T-helper 1 cell treated with Interleukin-12 subunit alpha and Interleukin-12 subunit beta and Interleukin-4 antibody, amounts not matched to agents 30 μg/mL and 1 μg/mL, for 36 hours (primary cell): ENCODE measurements around the gene NUP50.

ENCODE experiments used
- H3K27ac Mint-ChIP-seq: one replicate; pipeline ENCODE4 v1.8.0; 2021; ENCODE audit warnings: mild to moderate bottlenecking, mixed read lengths
- H3K27me3 Mint-ChIP-seq: one replicate; pipeline ENCODE4 v1.8.0; 2021; ENCODE audit warnings: low read depth, mixed read lengths
- H3K36me3 Mint-ChIP-seq: one replicate; pipeline ENCODE4 v1.8.0; 2021; ENCODE audit warnings: low read depth, mixed read lengths
- H3K4me1 Mint-ChIP-seq: one replicate; pipeline ENCODE4 v1.8.0; 2021; ENCODE audit warnings: low read depth, mixed read lengths
- H3K4me3 Mint-ChIP-seq: one replicate; pipeline ENCODE4 v1.8.0; 2021; ENCODE audit warnings: mild to moderate bottlenecking, moderate library complexity, mixed read lengths
- H3K9me3 Mint-ChIP-seq: one replicate; pipeline ENCODE4 v1.8.0; 2021; ENCODE audit warnings: mixed read lengths

The NUP50 gene

DNA sequence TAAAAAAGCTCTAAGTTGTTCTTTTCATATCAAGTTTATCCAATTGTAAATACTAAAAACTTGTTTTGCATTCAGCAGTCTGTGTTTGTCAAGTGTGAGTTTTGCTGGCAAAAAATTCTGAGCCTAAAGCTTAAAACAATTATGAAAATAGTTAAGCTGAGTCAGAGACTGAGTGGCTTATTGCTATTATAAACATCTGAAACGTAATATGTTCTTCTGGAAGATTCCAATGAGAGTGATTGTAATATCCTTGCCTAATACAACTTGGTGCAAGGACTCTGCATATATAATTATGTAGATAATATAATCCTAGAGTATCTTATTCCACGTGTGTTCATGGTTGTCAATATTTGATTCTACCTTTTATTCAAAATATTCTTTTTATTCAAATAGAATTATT, 14.1 kb upstream of the NUP50 start:
- H3K27ac Mint-ChIP-seq: no peak overlapping the region
- no peaks in the 10 kb centered on the region for H3K4me1 Mint-ChIP-seq
- no peaks in the 10 kb centered on the region for H3K27me3 Mint-ChIP-seq
- H3K4me3 Mint-ChIP-seq: no peak overlapping the region
- no peaks in the 10 kb centered on the region for H3K9me3 Mint-ChIP-seq
- H3K36me3 Mint-ChIP-seq: peaks cover 10% of the 10 kb centered on the region

DNA sequence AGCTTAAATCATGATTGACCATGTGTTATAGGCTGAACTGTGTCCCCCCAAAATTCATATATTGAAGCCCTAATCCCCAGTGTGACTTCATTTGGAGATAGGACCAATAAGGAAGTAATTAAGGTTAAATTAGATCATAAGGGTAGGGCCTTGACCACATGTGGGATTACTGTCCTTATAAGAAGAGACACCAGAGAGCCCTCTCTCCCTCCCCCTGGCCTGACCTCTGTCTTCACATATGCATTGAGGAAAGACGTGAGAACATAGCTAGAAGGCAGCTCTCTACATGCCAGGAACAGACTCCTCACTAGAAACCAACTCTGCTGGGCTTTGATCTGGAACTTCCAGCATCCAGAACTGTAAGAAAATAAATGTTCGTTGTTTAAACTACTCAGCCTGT, 13.6 kb upstream of the NUP50 start:
- H3K9me3 Mint-ChIP-seq: no peaks in the 10 kb centered on the region
- H3K4me3 Mint-ChIP-seq: no peak overlapping the region
- no peaks in the 10 kb centered on the region for H3K4me1 Mint-ChIP-seq
- H3K27ac Mint-ChIP-seq: no peak overlapping the region
- peaks cover 10% of the 10 kb centered on the region for H3K36me3 Mint-ChIP-seq
- H3K27me3 Mint-ChIP-seq: no peaks in the 10 kb centered on the region

DNA sequence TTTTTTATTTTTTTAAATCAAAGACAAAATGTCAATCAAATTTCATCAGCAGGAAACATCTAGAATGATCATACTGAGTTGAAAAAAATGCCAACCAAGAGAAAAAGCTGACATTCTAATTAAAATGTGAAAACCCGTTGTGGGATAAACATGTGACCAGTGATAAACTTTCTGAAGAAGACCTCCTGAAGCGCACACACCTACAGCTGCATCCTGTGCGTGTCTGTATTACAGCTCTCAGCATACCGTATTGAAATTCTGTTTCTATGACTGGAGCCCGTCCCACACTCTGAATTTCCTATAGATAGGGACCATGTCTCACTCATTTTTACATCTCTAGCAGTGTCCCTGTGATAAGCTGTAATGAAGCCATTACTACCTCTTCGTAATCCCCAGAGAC, 12.2 kb upstream of the NUP50 start:
- H3K27ac Mint-ChIP-seq: no peak overlapping the region
- peaks cover 10% of the 10 kb centered on the region for H3K36me3 Mint-ChIP-seq
- no peaks in the 10 kb centered on the region for H3K27me3 Mint-ChIP-seq
- H3K4me1 Mint-ChIP-seq: no peaks in the 10 kb centered on the region
- no peaks in the 10 kb centered on the region for H3K9me3 Mint-ChIP-seq
- H3K4me3 Mint-ChIP-seq: no peak overlapping the region

DNA sequence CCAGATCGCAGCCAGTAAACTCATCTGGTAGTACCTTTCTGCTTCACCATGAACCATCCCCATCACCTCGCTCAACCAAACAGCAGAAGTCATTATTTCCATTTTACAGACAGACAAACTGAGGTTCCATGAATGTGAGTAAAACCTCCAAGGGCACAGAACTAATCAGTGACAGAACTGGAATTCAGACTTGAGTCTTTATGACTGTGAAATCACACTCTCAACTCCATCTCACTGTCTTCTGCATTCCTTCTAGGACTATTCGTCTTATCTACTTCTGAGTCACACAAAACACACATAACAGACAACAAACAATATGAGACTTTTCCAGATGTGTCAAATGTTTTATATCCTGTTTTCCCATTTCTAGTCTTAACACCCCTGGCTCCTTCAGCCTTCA, 9.3 kb upstream of the NUP50 start:
- no peaks in the 10 kb centered on the region for H3K4me1 Mint-ChIP-seq
- no peaks in the 10 kb centered on the region for H3K9me3 Mint-ChIP-seq
- H3K27me3 Mint-ChIP-seq: no peaks in the 10 kb centered on the region
- H3K36me3 Mint-ChIP-seq: peaks cover 12% of the 10 kb centered on the region
- no peak overlapping the region for H3K4me3 Mint-ChIP-seq
- H3K27ac Mint-ChIP-seq: no peak overlapping the region

DNA sequence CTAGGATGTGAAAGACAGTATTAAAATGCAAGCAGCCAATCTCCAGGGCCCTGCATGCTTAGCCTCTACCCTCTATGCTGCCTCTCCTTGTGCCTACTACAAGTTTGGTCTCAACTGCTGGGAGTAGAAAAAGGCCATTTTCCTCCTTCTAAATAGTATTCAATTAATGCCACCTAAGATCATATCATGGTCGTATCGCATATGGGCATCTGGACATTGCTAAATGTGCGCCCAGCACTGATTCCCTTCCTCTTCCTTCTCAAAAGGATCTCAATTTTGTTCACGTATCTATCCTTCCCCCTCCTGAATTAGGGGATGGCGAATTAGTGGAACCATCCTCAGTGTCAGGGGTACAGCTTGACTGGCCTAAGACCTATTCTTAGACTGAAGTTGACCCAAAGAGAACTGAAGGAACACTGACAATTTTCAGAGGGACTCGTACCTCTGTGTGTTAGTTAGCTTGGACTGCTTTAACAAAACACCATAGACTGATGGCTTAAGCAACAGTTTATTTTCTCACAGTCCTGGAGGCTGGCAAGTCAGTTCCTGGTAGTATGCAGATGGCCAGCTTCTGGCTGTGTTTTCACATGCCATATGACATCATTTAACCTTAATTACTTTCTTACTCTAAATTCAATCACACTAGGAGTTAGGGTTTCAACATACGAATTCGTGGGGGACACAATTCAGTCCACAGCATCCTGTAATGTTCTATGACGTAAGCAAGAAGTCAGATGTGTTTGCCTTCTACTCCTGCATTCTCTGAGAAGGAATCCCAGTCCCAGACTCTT, 8.5 kb upstream of the NUP50 start:
- no peaks in the 10 kb centered on the region for H3K9me3 Mint-ChIP-seq
- peaks cover 12% of the 10 kb centered on the region for H3K36me3 Mint-ChIP-seq
- peaks cover 8% of the 10 kb centered on the region for H3K4me1 Mint-ChIP-seq
- no peak overlapping the region for H3K4me3 Mint-ChIP-seq
- H3K27ac Mint-ChIP-seq: no peak overlapping the region
- H3K27me3 Mint-ChIP-seq: no peaks in the 10 kb centered on the region

DNA sequence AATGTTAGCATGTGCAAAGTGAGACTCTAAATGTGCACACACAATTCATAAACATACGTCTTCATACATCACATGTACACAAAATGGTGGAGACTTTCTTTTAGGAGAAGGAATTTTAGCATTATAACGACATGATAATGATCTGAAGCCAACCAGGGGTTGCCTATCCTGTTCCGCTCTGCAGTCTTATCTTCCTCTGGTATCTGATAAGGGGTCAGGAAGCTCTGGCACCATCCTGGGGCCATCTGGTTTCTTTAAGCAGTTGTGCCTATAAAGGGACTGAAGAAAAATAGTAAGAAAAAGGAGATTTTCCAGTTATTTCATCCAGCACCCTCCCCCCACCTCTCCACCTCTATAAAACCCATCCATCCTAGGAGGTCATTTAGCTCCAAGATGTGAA, 5.8 kb upstream of the NUP50 start:
- H3K36me3 Mint-ChIP-seq: peaks cover 14% of the 10 kb centered on the region
- H3K4me1 Mint-ChIP-seq: peaks cover 22% of the 10 kb centered on the region
- no peak overlapping the region for H3K27ac Mint-ChIP-seq
- no peak overlapping the region for H3K4me3 Mint-ChIP-seq
- H3K9me3 Mint-ChIP-seq: no peaks in the 10 kb centered on the region
- no peaks in the 10 kb centered on the region for H3K27me3 Mint-ChIP-seq

DNA sequence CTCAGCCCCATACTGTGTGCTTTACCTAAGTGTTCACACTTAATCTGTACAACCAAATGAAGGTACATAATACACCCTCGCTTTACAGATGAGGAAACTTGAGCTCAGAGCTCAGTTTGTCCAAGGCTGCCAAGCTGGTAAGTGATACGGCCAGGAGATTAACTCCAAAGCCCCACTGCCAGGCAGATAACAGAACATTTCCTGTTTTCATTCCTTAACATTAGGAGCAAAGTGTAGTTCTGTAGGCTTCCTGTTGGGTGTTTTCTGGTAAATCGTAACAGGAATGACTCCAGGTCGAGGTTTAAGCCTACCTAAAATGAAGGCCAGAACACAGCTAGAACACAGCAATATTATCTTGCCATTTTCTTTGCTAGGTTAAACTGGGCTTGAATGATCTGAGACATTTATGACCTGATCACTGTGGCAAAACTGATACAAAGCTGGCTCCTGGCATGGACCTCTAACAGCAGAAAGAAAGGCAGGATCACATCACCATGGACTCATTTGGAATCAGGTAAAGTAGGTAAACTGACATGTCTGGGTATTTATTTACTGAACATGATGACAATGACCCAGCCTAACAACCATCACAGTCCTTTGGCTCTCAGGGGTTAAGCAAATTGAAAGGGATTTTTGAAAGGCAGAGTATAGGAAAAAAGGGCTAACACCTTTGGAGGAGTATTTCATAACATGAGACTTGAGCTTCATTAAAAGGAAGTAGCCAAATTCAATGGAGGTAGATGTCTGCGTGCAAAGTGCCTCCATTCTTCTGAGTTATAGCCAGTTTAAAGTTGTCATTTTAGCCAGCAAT, 3.9 kb upstream of the NUP50 start:
- peaks cover 15% of the 10 kb centered on the region for H3K36me3 Mint-ChIP-seq
- H3K4me1 Mint-ChIP-seq: peaks cover 24% of the 10 kb centered on the region
- no peaks in the 10 kb centered on the region for H3K9me3 Mint-ChIP-seq
- H3K27ac Mint-ChIP-seq: no peak overlapping the region
- H3K4me3 Mint-ChIP-seq: peak overlapping the region; percentile 32
- H3K27me3 Mint-ChIP-seq: no peaks in the 10 kb centered on the region

DNA sequence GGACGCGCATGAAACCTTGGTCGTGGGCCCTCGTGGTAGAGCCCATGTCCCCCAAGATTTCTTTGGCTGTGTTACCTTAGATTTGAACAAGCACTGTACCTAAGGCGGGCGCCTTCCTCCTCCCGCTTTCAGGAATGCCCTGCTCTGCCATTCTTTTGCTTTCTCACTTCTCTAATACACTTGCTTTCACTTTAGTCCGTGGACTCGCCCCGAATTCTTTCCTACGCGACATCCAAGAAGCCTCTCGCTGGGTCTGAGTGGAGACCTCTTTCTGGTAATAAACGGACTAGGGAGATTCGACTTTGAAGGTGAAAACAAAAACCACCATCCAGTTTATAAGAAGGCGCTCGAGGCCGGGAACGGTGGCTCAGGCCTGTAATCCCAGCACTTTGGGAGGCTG, 1.2 kb upstream of the NUP50 start:
- Mint-ChIP-seq H3K27ac (peak overlapping the region; percentile 58), H3K9me3 (no peaks in the 10 kb centered on the region), H3K27me3 (no peaks in the 10 kb centered on the region), H3K4me3 (peak overlapping the region; percentile 89), H3K4me1 (peaks cover 43% of the 10 kb centered on the region), H3K36me3 (peaks cover 23% of the 10 kb centered on the region)

DNA sequence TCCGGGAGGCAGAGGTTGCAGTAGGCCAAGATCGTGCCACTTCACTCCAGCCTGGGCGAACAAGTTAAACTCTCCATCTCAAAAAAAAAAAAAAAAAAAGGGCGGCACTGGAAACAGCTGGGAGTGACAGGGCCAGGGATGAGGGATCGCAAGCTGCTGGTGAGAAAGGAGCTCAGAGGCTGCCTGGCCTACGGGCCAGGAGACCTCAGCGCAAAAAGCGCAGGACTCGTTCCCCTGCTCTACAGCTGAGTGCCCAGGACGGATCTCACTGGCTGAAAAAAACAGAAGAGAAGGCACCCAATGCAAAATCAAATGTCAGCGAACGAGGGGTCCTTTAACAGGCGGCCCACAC, 650 bp upstream of the NUP50 start:
- Mint-ChIP-seq H3K36me3 (peaks cover 23% of the 10 kb centered on the region), H3K27ac (peak overlapping the region; percentile 91), H3K4me1 (peaks cover 44% of the 10 kb centered on the region)

DNA sequence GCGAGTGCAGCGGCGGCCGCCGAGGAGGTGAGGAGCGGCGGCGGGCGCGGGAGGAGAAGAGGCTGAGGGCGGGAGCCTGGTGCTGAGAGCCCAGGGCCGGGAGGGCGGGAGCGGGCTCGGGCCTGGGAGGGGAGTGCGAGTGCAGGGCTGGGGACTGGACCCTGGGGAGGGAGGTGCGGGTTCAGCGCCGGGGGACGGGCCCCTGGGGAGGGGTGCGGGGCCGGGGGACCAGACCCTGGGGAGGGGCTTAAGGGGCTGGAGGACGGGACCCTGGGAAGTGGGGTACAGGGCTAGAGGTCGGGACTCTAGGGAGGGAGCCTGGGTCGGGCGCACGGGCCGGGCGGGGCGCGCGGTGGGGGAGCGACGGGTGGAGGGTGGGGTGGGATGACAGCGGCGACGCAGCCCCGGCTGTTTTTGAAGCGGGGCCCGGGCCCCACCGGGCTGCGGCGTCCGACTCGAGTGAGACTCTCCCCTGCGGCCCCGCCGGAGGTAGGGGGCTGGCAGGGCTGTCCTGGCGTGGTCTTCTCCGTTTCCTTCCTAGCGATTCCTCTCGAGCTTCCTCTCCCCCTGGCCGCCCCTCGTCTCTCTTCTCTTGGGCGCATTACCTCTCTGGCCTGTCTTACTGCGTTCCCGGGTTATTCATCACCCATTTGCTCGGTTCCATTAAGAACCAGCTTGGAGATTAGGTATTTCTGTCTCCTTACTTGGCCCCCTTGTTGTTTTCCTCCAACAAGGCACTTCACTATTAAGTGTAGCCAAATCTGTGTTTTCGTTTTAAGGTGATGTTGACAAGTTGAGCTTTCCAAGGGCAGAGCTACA, 754 bp downstream of the NUP50 start:
- peak overlapping the region; percentile 95 for H3K27ac Mint-ChIP-seq
- H3K4me1 Mint-ChIP-seq: peaks cover 52% of the 10 kb centered on the region
- H3K4me3 Mint-ChIP-seq: peak overlapping the region; percentile 99
- no peaks in the 10 kb centered on the region for H3K9me3 Mint-ChIP-seq
- H3K36me3 Mint-ChIP-seq: peaks cover 34% of the 10 kb centered on the region
- H3K27me3 Mint-ChIP-seq: no peaks in the 10 kb centered on the region

More for the DNA sequence above, 650 bp upstream of the NUP50 start:
- no peaks in the 10 kb centered on the region for H3K9me3 Mint-ChIP-seq
- H3K27me3 Mint-ChIP-seq: no peaks in the 10 kb centered on the region
- peak overlapping the region; percentile 89 for H3K4me3 Mint-ChIP-seq

DNA sequence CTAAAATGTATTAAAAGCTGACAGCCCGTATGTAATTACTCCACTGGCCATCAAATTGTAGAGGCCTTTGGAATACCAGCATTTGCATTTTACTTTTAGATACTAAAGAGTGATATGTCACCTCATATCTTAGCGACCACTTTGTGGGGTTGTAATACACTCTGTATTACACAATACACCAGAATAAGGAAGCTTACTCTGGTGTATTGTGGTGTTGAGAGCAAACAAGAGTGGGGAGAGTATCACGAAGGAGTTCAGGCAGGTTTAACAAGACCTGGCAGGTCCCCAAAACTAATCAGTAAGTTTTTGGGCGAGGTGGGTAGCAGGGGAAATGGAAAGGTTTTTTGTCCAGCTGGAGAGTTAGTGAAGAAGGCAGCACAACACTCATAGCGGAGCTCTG, 3.2 kb downstream of the NUP50 start:
- Mint-ChIP-seq H3K9me3 (no peaks in the 10 kb centered on the region), H3K4me3 (no peak overlapping the region), H3K36me3 (peaks cover 53% of the 10 kb centered on the region), H3K27ac (peak overlapping the region; percentile 45), H3K4me1 (peaks cover 59% of the 10 kb centered on the region), H3K27me3 (no peaks in the 10 kb centered on the region)

DNA sequence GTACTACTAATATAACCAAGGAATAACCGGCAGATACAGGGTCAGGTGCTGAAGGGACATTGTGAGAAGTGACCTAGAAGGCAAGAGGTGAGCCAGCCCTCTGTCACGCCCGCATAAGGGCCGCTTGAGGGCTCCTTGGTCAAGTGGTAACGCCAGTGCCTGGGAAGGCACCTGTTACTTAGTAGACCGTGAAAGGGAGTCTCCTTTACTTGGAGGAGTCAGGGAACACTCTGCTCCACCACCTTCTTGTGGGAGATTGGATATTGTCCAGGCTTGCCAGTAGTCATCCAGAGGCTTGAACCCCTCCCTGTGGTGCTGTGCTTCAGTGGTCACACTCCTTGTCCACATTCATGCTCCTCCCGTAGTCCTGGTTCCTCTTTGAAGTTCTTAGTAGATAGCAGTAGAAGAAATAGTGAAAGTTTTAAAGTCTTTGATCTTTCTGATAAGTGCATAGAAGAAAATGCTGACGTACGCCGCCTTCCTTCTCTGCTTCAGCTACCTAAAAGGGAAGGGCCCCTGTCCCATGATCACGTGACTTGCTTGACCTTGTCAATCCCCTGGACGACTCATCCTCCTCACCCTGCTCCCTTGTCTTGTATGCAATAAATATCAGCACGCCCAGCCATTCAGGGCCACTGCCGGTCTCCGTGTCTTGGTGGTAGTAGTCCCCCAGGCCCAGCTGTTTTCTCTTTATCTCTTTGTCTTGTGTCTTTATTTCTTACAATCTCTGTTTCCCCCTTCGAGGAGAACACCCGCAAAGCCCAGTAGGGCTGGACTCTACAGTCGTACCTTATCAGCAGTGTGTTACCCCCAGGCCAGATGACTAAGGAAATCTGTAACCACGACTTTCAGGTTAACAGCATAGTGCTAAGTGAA, 6.1 kb downstream of the NUP50 start:
- Mint-ChIP-seq H3K27me3 (no peaks in the 10 kb centered on the region), H3K9me3 (no peaks in the 10 kb centered on the region), H3K36me3 (peaks cover 68% of the 10 kb centered on the region), H3K4me1 (peaks cover 74% of the 10 kb centered on the region), H3K27ac (peak overlapping the region; percentile 86), H3K4me3 (peak overlapping the region; percentile 77)

DNA sequence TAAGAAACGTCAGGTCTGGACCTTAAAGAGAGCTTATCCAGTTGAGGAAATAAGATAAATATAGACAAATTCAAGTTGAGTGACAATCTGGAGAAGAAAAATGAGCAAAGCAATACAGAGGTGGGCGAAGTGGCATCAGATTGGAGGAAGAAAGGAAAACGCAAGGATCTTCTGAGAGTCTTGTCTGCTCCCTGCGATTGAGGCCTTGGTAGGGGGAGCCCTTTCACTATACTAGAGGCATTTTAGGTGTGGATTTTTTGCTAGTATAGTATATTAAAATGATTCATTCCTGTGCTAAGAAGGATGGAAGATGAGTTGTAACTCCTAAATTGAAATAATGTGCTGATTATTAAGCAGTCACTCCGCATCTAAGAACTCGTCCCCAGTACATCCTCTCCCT, 8.1 kb downstream of the NUP50 start:
- Mint-ChIP-seq H3K36me3 (peaks cover 71% of the 10 kb centered on the region), H3K27me3 (no peaks in the 10 kb centered on the region), H3K9me3 (no peaks in the 10 kb centered on the region), H3K4me3 (peak overlapping the region; percentile 40), H3K27ac (peak overlapping the region; percentile 67), H3K4me1 (peaks cover 70% of the 10 kb centered on the region)
